GM19043 (cell line): Measurements from ENCODE around the gene MZB1.

Experiments
- ATAC-seq: cut with Tn5 transposase; IDR thresholded peaks from one replicate; pipeline ENCODE4 v1.9.1; 2021; ENCODE audit warnings: low read depth; ENCODE audit not compliant: unreplicated experiment

The MZB1 gene

GRCh38 chr5:139389701-139390638, at the start of gene MZB1:
TSS of gene MZB1 (minus strand) at chr5:139389913. CDS start at chr5:139389856, 57 bp downstream.
- peak; percentile 40 for ATAC-seq

- ATAC-seq, result peak; percentile 93
These were observed 49.5 kb upstream of the MZB1 start, which contains the start of gene DNAJC18 for GRCh38 chr5:139439013-139439903. TSS of gene DNAJC18 (minus strand) at chr5:139439525. CDS start at chr5:139439445, 80 bp downstream.

DNA sequence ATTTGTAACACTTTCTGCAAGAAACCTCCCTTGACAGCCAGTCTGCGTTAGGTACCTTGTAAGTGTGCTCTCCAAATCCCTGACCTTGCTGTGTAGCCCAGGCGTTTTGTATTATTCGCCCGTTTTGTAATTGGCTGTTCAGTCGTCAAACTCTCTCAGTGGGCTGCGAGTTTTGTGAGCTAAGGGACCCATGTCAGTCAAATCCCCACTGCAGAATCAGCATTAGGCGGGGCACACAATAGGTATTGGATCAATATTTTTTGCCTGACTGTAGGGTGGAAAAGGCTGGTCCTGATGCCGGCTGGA, 48.9 kb upstream of the MZB1 start:
- ATAC-seq, result no peak

- ATAC-seq, result no peak
These were observed 46.0 kb upstream of the MZB1 start for GRCh38 chr5:139435676-139436075.

GRCh38 chr5:139431706-139432105, 42.0 kb upstream of the MZB1 start:
- no peak for ATAC-seq

DNA sequence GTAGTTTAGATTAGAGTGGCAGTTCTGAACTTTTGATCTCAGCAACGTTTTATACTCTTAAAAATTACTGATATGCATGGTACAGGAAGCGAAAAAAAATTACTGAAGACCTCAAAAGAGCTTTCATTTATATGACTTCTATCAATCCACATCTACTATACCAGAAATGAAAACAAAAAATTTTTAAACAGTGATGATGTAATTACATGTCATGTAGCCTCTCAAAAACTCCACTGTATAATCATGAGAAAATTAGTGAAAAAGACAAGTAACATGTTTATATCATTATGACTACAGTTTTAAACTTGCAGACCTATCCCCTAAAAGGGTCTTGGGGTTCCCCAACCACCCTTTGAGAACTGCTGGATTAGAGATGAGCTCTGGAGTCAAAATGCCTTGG, 40.3 kb upstream of the MZB1 start:
- ATAC-seq, result no peak

DNA sequence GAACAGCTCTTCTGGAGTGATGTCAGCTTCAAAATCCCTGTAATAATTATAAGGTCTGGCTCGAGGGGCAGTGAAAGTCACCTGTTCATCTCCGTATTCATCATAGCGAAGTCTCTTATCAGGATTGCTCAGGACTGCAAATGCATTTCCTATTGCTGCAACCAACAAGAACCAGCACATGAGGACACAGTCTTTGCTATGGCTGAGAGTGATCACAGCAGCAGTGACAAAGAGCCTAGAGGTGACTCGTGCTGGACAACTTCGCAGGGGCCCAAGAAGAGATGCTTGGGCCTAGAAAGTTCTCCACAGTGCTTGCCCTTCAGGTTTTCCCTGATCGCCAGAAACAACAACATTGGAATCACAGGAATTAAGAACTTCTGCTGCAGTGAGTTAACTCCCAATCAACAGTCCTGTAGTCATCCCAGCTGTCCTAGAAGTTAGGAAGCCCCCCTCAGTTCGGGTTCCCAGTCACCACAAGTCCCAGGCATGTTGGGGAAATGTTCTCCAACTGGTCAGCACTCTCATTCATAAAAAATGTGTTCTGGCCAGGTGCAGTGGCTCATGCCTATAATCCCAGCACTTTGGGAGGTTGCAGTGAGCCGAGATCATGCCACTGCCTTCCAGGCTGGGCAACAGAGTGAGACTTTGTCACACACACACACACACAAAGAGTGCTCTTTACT, 36.6 kb upstream of the MZB1 start:
- no peak for ATAC-seq

DNA sequence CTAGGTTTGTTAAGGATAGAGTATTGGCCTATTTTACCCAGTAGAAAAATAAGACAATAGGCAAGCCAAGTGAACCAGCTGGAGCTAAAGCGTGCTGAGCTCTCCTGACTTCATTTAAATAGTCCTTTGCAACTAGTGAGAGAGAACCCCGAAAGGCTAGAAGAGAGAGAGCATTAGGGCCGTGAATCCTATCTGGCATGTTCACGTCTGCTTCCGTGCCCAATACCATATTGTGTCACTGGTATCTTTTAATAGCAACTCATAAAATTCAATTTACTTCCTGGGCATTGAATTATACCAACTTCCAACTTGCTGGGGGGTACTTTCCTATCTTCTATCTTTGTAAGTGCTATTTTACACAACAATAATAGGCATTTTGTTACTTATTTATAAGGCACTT, 35.8 kb upstream of the MZB1 start:
- ATAC-seq, result no peak

GRCh38 chr5:139422307-139422893, 32.7 kb upstream of the MZB1 start:
- no peak for ATAC-seq

DNA sequence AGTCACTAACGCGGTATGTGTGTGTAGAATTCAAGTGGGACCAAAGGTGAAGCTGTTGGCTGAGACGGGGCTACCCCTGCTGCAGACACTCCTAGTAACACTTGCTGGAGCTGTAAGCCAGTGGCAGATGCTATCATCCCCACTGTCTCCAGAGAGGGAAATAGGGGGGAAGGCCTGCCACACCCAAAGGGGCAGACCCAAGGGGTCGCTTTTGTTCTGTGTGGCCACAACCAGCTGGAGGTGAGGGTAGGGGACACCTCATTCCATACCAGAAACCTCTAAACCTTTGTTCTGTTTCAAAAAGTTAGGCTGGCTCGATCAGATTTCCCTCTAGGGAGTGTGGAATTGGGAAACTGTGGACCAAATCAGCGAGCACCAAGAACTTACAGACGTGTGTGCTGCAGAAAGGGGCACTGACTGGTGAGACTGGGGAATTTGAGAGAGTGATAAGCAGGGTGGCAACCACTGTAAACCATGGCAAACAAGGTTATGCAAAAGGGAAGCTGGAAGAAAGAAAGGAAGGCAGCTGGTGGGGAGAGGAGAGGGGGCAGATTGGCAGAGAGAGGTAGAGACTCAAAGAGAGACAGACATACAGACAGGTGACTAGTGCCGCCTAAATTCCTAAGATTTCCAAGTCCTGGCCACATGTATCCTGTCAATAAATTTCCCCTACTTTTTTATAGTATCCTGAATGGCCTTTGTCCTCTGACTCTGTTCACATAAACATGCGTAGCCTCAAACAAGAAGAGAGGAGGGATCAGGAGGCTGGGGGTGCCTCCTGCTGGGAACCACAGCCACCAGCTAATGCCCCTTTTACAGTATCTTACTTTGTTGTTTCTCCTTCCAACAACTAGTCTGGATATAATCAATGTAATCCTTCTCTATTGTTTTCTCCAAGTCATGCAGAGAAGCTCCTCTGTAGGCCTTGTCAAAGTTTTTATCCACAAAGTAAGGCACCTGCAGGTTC, 29.8 kb upstream of the MZB1 start:
- ATAC-seq, result no peak

GRCh38 chr5:139418793-139419192, 29.1 kb upstream of the MZB1 start:
- no peak for ATAC-seq

GRCh38 chr5:139417214-139417613, 27.5 kb upstream of the MZB1 start:
- ATAC-seq, result no peak

DNA sequence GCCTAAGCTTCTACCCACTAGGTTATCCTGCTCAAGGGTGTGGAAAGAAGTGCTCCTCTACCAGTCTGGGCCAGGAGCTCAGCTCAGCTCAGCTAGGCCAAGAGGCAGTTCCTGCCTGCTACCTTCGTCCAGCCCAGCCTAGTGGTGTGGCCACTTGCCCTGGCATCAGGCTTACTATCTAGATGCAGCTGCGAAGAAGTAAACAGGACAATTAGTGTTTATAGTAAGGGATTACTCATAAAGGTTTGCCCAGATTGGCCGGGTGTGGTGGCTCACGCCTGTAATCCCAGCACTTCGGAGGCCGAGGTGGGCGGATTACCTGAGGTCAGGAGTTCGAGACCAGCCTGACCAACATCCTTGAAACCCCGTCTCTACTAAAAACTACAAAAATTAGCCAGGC, 26.9 kb upstream of the MZB1 start:
- ATAC-seq, result no peak

DNA sequence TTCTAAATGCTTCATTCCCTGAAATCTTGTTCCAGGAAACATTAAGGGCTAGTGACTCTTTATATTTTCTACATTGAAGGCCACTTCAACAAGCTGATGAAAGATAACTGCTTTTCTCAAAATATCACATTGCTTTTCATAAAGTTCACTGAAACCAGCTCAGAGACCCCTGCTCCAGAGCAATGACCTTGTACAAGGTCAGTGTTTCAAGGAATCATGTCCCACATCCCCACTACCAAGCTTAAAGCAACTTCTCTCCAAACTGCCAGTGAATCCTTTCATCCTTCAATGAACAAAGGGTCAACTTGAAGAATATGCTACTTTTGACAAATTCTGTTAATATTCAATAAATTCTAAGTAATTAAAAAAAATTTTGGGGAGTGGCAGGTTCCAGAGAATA, 26.2 kb upstream of the MZB1 start:
- ATAC-seq, result no peak

GRCh38 chr5:139415221-139415861, 25.6 kb upstream of the MZB1 start:
- no peak for ATAC-seq

GRCh38 chr5:139414581-139415130, 24.9 kb upstream of the MZB1 start:
- ATAC-seq, result no peak

DNA sequence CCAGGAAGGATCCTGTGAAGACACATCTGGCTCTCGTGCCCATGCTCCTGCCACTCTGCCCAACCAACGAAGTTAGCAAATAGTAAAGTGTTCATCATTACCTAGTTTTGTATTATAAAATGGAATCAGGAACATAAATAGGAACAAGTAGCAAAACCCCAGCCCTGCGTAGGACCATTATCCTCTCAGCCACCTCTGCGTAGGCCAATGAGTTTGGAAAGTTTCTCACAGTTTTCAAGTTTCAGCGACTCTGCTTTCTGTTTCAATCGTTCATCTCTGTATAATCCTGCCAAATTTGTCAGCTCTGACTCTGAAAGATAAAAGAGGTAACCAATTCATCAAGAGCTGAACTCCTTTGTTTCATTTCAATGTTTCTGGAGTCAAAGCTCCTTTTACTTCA, 24.2 kb upstream of the MZB1 start:
- ATAC-seq, result no peak

DNA sequence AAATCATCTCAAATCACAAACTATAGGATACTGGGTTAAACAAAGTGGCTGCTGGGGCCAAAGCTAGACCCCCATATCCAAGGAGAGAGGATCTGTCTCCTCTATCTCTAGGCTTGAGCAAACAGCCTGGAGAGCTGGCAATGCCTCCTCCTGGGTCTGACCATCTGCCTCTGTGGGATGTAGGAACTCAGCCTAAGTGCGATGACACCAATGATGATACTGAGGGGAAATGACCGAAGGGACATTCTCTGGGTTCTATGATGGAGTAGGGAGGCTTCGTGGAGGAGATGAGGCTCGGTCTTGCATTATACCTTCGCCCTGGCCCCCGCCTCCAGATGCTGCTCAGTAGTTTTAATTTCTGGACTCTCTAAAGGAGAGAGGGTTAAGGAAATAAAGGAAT, 23.4 kb upstream of the MZB1 start:
- no peak for ATAC-seq
